Loucy (cell line): ENCODE measurements around the gene BSND.

ENCODE experiments used
- H2AFZ ChIP-seq: fragments of 200-600 bp; sonication (generic); 2 replicates; pipeline ENCODE4 v1.6.0; 2016; ENCODE audit warnings: antibody characterized with exemption, mild to moderate bottlenecking, low read length, moderate library complexity
- H3F3A ChIP-seq: fragments of 200-600 bp; 2 replicates; pipeline ENCODE4 v1.6.0; 2016; ENCODE audit warnings: antibody characterized with exemption, low read depth, mild to moderate bottlenecking
- H3K27me3 ChIP-seq: fragments of 200-600 bp; sonication (generic); 2 replicates; pipeline ENCODE4 v1.6.1; 2014; ENCODE audit warnings: low read length, mild to moderate bottlenecking; ENCODE audit not compliant: insufficient read depth, poor library complexity, severe bottlenecking
- H3K36me3 ChIP-seq: fragments of 200-600 bp; sonication (generic); 2 replicates; pipeline ENCODE4 v1.6.1; 2016; ENCODE audit warnings: low read length; ENCODE audit not compliant: insufficient read depth
- H3K4me1 ChIP-seq: fragments of 200-600 bp; sonication (generic); 2 replicates; pipeline ENCODE4 v1.5.1; 2014; ENCODE audit warnings: low read length, mild to moderate bottlenecking; ENCODE audit not compliant: insufficient read depth, poor library complexity, severe bottlenecking
- H3K4me2 ChIP-seq: fragments of 200-600 bp; sonication (generic); 2 replicates; pipeline ENCODE4 v1.6.0; 2014; ENCODE audit warnings: antibody characterized with exemption, low read length, low read depth, mild to moderate bottlenecking; ENCODE audit not compliant: poor library complexity, severe bottlenecking
- H3K4me3 ChIP-seq: fragments of 200-600 bp; sonication (generic); 2 replicates; pipeline ENCODE4 v1.5.1; 2014; ENCODE audit warnings: low read length, mild to moderate bottlenecking, mixed read lengths; ENCODE audit not compliant: poor library complexity, severe bottlenecking
- H3K79me2 ChIP-seq: fragments of 200-600 bp; sonication (generic); 2 replicates; pipeline ENCODE4 v1.6.1; 2014; ENCODE audit warnings: low read length; ENCODE audit not compliant: insufficient read depth
- H3K9ac ChIP-seq: fragments of 200-600 bp; sonication (generic); 2 replicates; pipeline ENCODE4 v1.6.0; 2014; ENCODE audit warnings: mild to moderate bottlenecking, low read depth, low read length, moderate library complexity; ENCODE audit not compliant: poor library complexity, severe bottlenecking
- H3K9me2 ChIP-seq: fragments of 200-600 bp; sonication (generic); replicated peaks from 2 replicates; pipeline ENCODE4 v1.6.1; 2016; ENCODE audit warnings: low read depth, low read length, mixed read lengths
- H3K9me3 ChIP-seq: fragments of 200-600 bp; sonication (generic); 2 replicates; pipeline ENCODE4 v1.6.1; 2014; ENCODE audit warnings: mild to moderate bottlenecking, antibody characterized with exemption, low read length, low read depth; ENCODE audit not compliant: insufficient read depth
- H4K20me1 ChIP-seq: fragments of 200-600 bp; sonication (generic); 2 replicates; pipeline ENCODE4 v1.6.0; 2014; ENCODE audit warnings: antibody characterized with exemption, low read length, mild to moderate bottlenecking; ENCODE audit not compliant: insufficient read depth, poor library complexity, severe bottlenecking
- CTCF ChIP-seq: fragments of 200-600 bp; sonication (generic); conservative IDR thresholded peaks from 2 replicates; pipeline ENCODE4 v1.5.1; 2014; ENCODE audit warnings: mild to moderate bottlenecking, antibody characterized with exemption, low read length
- EZH2phosphoT487 ChIP-seq: fragments of 200-600 bp; IDR thresholded peaks from 2 replicates; pipeline ENCODE4 v1.6.1; 2018; ENCODE audit warnings: antibody characterized with exemption, mild to moderate bottlenecking, moderate library complexity, borderline replicate concordance

The BSND gene

DNA sequence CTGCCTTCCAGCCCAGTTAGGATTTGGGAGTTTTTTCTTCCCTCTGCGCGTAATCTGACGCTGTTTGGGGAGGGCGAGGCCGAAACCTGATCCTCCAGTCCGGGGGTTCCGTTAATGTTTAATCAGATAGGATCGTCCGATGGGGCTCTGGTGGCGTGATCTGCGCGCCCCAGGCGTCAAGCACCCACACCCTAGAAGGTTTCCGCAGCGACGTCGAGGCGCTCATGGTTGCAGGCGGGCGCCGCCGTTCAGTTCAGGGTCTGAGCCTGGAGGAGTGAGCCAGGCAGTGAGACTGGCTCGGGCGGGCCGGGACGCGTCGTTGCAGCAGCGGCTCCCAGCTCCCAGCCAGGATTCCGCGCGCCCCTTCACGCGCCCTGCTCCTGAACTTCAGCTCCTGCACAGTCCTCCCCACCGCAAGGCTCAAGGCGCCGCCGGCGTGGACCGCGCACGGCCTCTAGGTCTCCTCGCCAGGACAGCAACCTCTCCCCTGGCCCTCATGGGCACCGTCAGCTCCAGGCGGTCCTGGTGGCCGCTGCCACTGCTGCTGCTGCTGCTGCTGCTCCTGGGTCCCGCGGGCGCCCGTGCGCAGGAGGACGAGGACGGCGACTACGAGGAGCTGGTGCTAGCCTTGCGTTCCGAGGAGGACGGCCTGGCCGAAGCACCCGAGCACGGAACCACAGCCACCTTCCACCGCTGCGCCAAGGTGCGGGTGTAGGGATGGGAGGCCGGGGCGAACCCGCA is 40.8 kb downstream of the BSND start, which contains the start of gene PCSK9:
PCSK9 (plus strand) TSS at position 207 of the 741 bp plus-strand sequence; CDS start at position 497, 290 bp downstream.
- Histone ChIP-seq H3K4me3 (no peak within 1 kb of the TSS), H3K36me3 (no peaks in the 10 kb centered on the region), H3F3A (no peaks in the 10 kb centered on the region), H3K9me2 (no peaks in the 10 kb centered on the region), H3K79me2 (no peaks in the 10 kb centered on the region), H3K27me3 (no peaks in the 10 kb centered on the region), H4K20me1 (no peaks in the 10 kb centered on the region), H3K9me3 (no peaks in the 10 kb centered on the region), H3K4me1 (no peaks in the 10 kb centered on the region), H3K9ac (no peak within 1 kb of the TSS), H3K4me2 (no peak within 1 kb of the TSS), H2AFZ (no peak within 1 kb of the TSS)
- TF ChIP-seq EZH2phosphoT487 = no peak
- no peak for TF ChIP-seq CTCF

- Histone ChIP-seq H3K4me1 (no peaks in the 10 kb centered on the region), H3K27me3 (no peaks in the 10 kb centered on the region), H3K9ac (no peak overlapping the region)
Observed at GRCh38 chr1:55040083-55040932, 41.6 kb downstream of the BSND start.

DNA sequence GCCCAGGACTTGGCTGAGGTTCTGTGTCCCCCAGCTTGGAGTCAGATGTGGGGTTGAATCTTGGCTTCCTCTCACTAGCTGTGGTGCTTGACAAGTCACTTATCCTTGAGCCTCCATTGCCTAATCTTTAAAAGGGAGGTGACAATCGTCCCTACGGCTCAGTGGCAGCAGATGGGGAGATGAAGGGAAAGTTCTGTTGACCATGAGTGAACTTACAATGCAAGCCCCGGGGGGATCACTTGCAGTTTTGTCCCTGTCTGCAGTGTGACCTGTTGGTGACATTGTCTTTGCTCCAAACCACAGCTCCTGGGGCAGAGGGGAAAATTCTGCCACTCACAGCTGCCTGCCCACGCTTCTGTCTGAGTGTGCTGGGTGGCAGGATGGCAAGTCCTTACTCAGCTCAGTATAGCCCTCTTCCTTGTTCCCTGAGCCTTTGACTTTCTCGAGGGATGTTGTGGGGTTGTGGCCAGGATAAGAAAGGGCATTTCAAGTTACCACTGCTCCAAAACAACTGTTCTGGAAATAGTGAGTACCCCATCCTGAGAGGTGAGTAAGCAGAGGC is 42.3 kb downstream of the BSND start:
- Histone ChIP-seq H3K36me3 (no peaks in the 10 kb centered on the region), H4K20me1 (no peaks in the 10 kb centered on the region), H3K4me2 (no peak overlapping the region), H3K4me3 (no peak overlapping the region), H3F3A (no peaks in the 10 kb centered on the region), H3K9me3 (no peaks in the 10 kb centered on the region), H3K9ac (no peak overlapping the region), H3K9me2 (no peaks in the 10 kb centered on the region), H2AFZ (no peak overlapping the region), H3K27me3 (no peaks in the 10 kb centered on the region), H3K4me1 (no peaks in the 10 kb centered on the region), H3K79me2 (no peaks in the 10 kb centered on the region)
- TF ChIP-seq EZH2phosphoT487 (no peak), CTCF (no peak)

More at GRCh38 chr1:55040083-55040932, 41.6 kb downstream of the BSND start:
- Histone ChIP-seq H3K9me3 (no peaks in the 10 kb centered on the region), H3K4me3 (no peak overlapping the region), H3K36me3 (no peaks in the 10 kb centered on the region), H3K4me2 (no peak overlapping the region), H3K79me2 (no peaks in the 10 kb centered on the region), H4K20me1 (no peaks in the 10 kb centered on the region), H2AFZ (no peak overlapping the region), H3F3A (no peaks in the 10 kb centered on the region), H3K9me2 (no peaks in the 10 kb centered on the region)
- no peak for TF ChIP-seq CTCF
- TF ChIP-seq EZH2phosphoT487 = no peak
